Omental fat pad (tissue), 4 donors: ENCODE results near the gene OR1D2. TPM values are rescaled to one million over a fixed set of nuclear protein-coding genes. Genes with fewer than 3 reads are reported as not detected.

Experiments
- ATAC-seq: fragments of 150-250 bp; one replicate; pipeline ENCODE4 v1.9.1; 2016; ENCODE audit warnings: mild to moderate bottlenecking, moderate library complexity; ENCODE audit not compliant: low FRiP score
- DNase-seq: peaks from one replicate; pipeline ENCODE4 v3.0.0-alpha.2; 2019; ENCODE audit warnings: low spot score
- total RNA-seq, 4 donors: library from RNA; depleted of rRNA; stranded (reverse); fragments of >200 nt; gene quantifications; one replicate each; pipeline ENCODE4 v1.1.0, GENCODE V29; 2016
- TF ChIP-seq, protein P1 (sequence below), 3 donors: fragments of 450-650 bp; IDR thresholded peaks; one replicate each; pipeline ENCODE4 v1.5.1; 2016 to 2017; ENCODE audit warnings: antibody characterized with exemption in 3 of 3, mild to moderate bottlenecking in 3 of 3, moderate library complexity in 2 of 3

OR1D2 gene
- total RNA-seq, 4 donors from 2014 or later, result not detected

- DNase-seq (no peak), ATAC-seq (no peak)
- TF ChIP-seq, protein P1, sequence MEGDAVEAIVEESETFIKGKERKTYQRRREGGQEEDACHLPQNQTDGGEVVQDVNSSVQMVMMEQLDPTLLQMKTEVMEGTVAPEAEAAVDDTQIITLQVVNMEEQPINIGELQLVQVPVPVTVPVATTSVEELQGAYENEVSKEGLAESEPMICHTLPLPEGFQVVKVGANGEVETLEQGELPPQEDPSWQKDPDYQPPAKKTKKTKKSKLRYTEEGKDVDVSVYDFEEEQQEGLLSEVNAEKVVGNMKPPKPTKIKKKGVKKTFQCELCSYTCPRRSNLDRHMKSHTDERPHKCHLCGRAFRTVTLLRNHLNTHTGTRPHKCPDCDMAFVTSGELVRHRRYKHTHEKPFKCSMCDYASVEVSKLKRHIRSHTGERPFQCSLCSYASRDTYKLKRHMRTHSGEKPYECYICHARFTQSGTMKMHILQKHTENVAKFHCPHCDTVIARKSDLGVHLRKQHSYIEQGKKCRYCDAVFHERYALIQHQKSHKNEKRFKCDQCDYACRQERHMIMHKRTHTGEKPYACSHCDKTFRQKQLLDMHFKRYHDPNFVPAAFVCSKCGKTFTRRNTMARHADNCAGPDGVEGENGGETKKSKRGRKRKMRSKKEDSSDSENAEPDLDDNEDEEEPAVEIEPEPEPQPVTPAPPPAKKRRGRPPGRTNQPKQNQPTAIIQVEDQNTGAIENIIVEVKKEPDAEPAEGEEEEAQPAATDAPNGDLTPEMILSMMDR (IDR thresholded peaks at IDR 0.05), result no peak
Measured at GRCh38 chr17:3046753-3047152, 57.5 kb downstream of the OR1D2 start.

- DNase-seq (no peak), ATAC-seq (no peak)
- TF ChIP-seq, protein P1 (IDR thresholded peaks at IDR 0.05), result no peak
Measured at GRCh38 chr17:3043737-3044365, 60.4 kb downstream of the OR1D2 start.

DNA sequence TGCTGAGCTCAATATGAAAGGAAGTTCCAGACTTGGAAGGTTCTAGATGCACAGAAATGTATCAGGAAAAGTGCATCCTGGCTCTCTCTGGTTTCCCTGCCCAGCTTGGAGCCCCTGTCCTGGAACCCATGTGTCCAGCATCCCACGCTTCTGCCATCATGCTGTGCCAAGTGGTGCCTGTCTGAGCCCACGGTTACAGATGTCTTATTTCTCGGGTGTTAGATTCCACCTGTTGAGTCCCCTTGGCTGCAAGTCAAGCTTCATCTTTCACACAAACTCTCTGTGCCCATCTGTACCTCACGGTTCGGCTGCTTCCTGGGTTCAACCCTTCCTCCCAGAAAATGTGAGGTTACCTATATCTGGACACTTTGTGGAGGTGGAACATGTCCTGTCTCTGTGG is 63.3 kb downstream of the OR1D2 start:
- TF ChIP-seq, protein P1 (IDR thresholded peaks at IDR 0.05), result no peak
- DNase-seq, result no peak
- ATAC-seq, result no peak

DNA sequence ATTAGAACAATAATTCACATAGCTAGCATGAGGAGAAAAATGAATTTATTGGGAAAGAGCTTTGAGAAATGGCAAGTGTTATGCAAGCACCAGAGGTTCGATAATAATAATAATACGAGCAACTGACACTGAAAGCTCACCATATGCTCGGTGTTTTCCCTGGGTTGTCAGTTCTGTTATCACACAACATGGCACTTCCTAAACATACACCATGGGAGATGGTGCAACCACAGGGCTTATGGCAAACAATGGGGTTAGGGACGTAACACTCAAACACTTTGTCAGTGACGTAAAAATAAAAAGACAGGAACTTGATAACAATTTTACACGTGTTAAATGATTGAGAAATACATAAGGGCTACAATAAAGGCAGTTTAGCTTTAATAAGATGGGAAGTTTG is 64.5 kb downstream of the OR1D2 start:
- no peak for DNase-seq
- TF ChIP-seq, protein P1 (IDR thresholded peaks at IDR 0.05), result no peak
- no peak for ATAC-seq

DNA sequence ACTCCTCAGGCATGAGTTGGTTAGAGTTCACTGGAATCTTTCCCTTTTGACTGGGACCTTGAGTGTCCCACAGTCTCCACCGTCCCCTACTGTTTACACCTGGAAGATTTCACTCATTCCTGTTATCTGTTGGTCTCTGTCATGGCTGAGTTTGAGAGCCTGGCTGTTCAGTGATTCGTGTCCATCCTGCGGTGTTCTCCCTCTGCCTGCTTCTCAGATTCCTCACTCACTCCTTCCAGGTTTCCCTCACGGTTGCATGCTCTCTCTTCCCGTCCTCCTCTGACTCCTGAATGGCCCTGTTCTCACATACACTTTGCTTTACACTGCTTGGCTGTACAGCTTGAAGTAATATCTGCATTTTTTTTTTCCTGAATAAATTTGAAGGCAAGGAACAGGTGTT is 65.3 kb downstream of the OR1D2 start:
- TF ChIP-seq, protein P1 (IDR thresholded peaks at IDR 0.05), result no peak
- no peak for ATAC-seq
- no peak for DNase-seq

Other genes with a start within 250 kb of the OR1D2 start
- gene OR1D5, start 40.8 kb downstream of the OR1D2 start, total RNA-seq, result not detected
- not detected for gene OR1G1, start 23.1 kb upstream of the OR1D2 start, total RNA-seq
- gene OR1A2, start 93.1 kb upstream of the OR1D2 start, total RNA-seq, result not detected
- not detected for gene OR1A1, start 103.2 kb upstream of the OR1D2 start, total RNA-seq
- under 1 TPM in 1 of 4 donors, not detected in 3; 0.38 TPM for gene OR3A1, start 193.9 kb upstream of the OR1D2 start, total RNA-seq